ENCODE measurements around the gene RNASEH2B. TPM values are rescaled to one million over a fixed set of nuclear protein-coding genes. Genes with fewer than 3 reads are reported as not detected.

RNASEH2B gene, protein sequence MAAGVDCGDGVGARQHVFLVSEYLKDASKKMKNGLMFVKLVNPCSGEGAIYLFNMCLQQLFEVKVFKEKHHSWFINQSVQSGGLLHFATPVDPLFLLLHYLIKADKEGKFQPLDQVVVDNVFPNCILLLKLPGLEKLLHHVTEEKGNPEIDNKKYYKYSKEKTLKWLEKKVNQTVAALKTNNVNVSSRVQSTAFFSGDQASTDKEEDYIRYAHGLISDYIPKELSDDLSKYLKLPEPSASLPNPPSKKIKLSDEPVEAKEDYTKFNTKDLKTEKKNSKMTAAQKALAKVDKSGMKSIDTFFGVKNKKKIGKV
- total RNA-seq: 37.4 and 64.0 TPM in 2 replicates

DNA sequence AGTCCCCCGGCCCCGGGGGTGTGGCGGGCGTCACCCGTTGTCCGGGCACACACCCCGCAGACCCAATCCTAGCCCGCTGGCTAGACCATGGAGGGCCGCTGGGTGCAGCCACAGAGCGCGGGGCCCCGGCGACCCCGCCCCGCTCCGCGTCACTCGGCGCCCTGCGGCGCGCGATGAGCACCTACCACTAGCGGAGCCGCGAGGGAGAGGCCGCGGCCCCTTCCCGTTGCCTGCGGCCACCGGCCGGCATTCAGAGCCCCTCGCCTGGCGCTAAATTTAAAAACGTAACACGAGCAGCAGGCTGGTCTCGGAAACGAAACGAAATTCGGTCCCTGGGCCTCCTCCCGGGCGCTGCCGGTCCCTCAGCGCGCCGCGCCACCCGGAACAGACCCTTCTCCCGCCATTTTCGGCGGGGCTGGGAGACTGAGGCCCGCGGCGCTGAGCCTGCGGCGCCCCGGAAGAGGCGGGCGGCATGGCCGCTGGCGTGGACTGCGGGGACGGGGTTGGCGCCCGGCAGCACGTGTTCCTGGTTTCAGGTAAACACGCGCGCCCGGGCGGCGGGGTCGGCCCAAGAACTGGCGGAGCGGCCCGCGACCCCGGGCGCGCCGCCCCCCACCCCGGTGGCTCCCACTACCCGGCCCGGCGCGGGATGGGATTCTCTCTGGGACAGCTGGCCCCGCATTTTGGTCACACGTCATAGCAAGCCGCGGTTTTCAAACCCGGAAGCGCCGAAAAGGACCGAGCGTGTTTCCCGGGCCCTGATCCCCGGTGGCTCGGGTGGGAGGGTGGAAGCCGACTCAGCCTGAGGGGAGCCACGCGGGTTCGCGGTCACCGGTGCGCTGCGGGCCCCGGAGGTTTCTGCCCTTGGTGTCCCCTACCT, at the start of gene RNASEH2B:
RNASEH2B (plus strand) TSS at position 187 of the 880 bp plus-strand sequence; CDS start at position 473, 286 bp downstream.

Other genes starting within 250 kb of the RNASEH2B start
- gene DLEU7, start 66.1 kb upstream of the RNASEH2B start, total RNA-seq: not detected in 2 replicates
- not detected in 2 replicates for gene C13orf42, start 201.5 kb downstream of the RNASEH2B start, total RNA-seq

Measured in epithelial cell of umbilical artery (primary cell).